GM12878 (cell line): ENCODE measurements around the gene TNRC6C. TPM values are rescaled to one million over a fixed set of nuclear protein-coding genes. Genes with fewer than 3 reads are reported as not detected.

Source experiments
- ATAC-seq: fragments of 200-7000 bp; cut with Tn5 transposase; 3 replicates; pipeline ENCODE4 v1.9.1; 2020; ENCODE audit warnings: mild to moderate bottlenecking, moderate library complexity
- BruUV-seq: library from RNA; stranded (reverse); fragments of 400-500 nt; replicated peaks from 2 replicates; lab custom pipeline; 2021; lab: Mats Ljungman, UMichigan
- CTCF ChIA-PET: fragments of 300-600 bp; sonication (Branson Sonifier 250); formaldehyde crosslinking; extraction: SDS; loops from one replicate; lab custom pipeline; 2021; ENCODE audit warnings: inconsistent platforms; lab: Yijun Ruan, JAX
- POLR2A ChIA-PET: fragments of 350-600 bp; formaldehyde crosslinking; extraction: SDS; loops from one replicate; lab custom pipeline; 2021; ENCODE audit warnings: inconsistent platforms; lab: Charles Lee
- RAD21 ChIA-PET: fragments of 300-600 bp; sonication (Branson Sonifier 250); formaldehyde crosslinking; loops from one replicate; lab custom pipeline; 2023; ENCODE audit warnings: antibody characterized with exemption; ENCODE audit not compliant: unreplicated experiment; lab: Charles Lee
- SMC1A ChIA-PET: fragments of 300-600 bp; sonication (Branson Sonifier 250); formaldehyde crosslinking; loops from one replicate; lab custom pipeline; 2023; ENCODE audit not compliant: unreplicated experiment, uncharacterized antibody; lab: Charles Lee
- DNase-seq: peaks from one replicate; pipeline ENCODE4 v3.0.0-alpha.2; 2011; ENCODE audit warnings: low read depth, low spot score
- FAIRE-seq: peaks from 3 replicates; lab custom pipeline; 2011; peaks lifted over from hg19 to GRCh38; lab: Jason Lieb, UNC
- H2AFZ ChIP-seq: 2 replicates; pipeline ENCODE4 v1.6.0; 2011; ENCODE audit warnings: low read depth, low read length, control low read depth; ENCODE audit not compliant: control insufficient read depth
- H3K27ac ChIP-seq: 2 replicates; pipeline ENCODE4 v1.5.1; 2011; ENCODE audit warnings: control low read depth; ENCODE audit not compliant: control insufficient read depth, insufficient read depth
- H3K27me3 ChIP-seq, 2 experiments: replicated peaks in 1 of 2; 2 replicates each; pipeline versions ENCODE4 v1.6.0 to v1.6.1; 2011; ENCODE audit warnings: low read length in 1 of 2; ENCODE audit not compliant: control insufficient read depth in 2 of 2, insufficient read depth in 2 of 2
- H3K36me3 ChIP-seq, 2 experiments: 2 replicates each; pipeline ENCODE4 v1.5.1; 2011; ENCODE audit warnings: low read length in 1 of 2; ENCODE audit not compliant: control insufficient read depth in 2 of 2, insufficient read depth in 2 of 2
- H3K4me1 ChIP-seq: 2 replicates; pipeline ENCODE4 v1.6.1; 2011; ENCODE audit warnings: mild to moderate bottlenecking, low read length, moderate library complexity, mixed read lengths; ENCODE audit not compliant: control insufficient read depth, insufficient read depth
- H3K4me2 ChIP-seq: 2 replicates; pipeline ENCODE4 v1.6.0; 2011; ENCODE audit warnings: control low read depth; ENCODE audit not compliant: control insufficient read depth, insufficient read depth
- H3K4me3 ChIP-seq: fragments of 200-600 bp; sonication (generic); 2 replicates; pipeline ENCODE4 v1.5.1; 2016
- H3K79me2 ChIP-seq: 2 replicates; pipeline ENCODE4 v1.6.0; 2011; ENCODE audit warnings: low read length; ENCODE audit not compliant: control insufficient read depth, insufficient read depth
- H3K9ac ChIP-seq: 2 replicates; pipeline ENCODE4 v1.8.0; 2011; ENCODE audit warnings: low read length, control low read depth, mixed read lengths; ENCODE audit not compliant: control insufficient read depth, insufficient read depth
- H3K9me3 ChIP-seq: replicated peaks from 3 replicates; pipeline ENCODE4 v1.5.1; 2011; ENCODE audit warnings: mild to moderate bottlenecking, low read length; ENCODE audit not compliant: control insufficient read depth, insufficient read depth
- H4K20me1 ChIP-seq: 2 replicates; pipeline ENCODE4 v1.6.0; 2011; ENCODE audit not compliant: control insufficient read depth, insufficient read depth
- FOXM1 ChIP-seq: IDR thresholded peaks from 2 replicates; pipeline ENCODE4 v1.6.1; 2012; ENCODE audit warnings: low read depth, mild to moderate bottlenecking, inconsistent platforms, low read length, moderate library complexity
- GATAD2B ChIP-seq: fragments of 450-650 bp; conservative IDR thresholded peaks from 2 replicates; pipeline ENCODE4 v1.6.1; 2017; ENCODE audit warnings: low read depth, mild to moderate bottlenecking, moderate library complexity
- HDGF ChIP-seq: fragments of 450-650 bp; IDR thresholded peaks from 2 replicates; pipeline ENCODE4 v1.6.1; 2016; ENCODE audit warnings: antibody characterized with exemption
- KAT2A ChIP-seq: conservative IDR thresholded peaks from 2 replicates; pipeline ENCODE4 v1.6.1; 2011; ENCODE audit warnings: low read depth, low read length; ENCODE audit not compliant: control insufficient read depth
- MTA3 ChIP-seq: IDR thresholded peaks from 2 replicates; pipeline ENCODE4 v1.6.1; 2012; ENCODE audit warnings: low read length, inconsistent platforms, borderline replicate concordance
- RELA ChIP-seq: fragments of 450-650 bp; IDR thresholded peaks from 2 replicates; pipeline ENCODE4 v1.8.0; 2014; ENCODE audit warnings: borderline replicate concordance; ENCODE audit not compliant: partially characterized antibody
- SPI1 ChIP-seq: IDR thresholded peaks from 2 replicates; pipeline ENCODE4 v1.6.1; 2011; ENCODE audit warnings: low read depth, mild to moderate bottlenecking, low read length, moderate library complexity, borderline replicate concordance; ENCODE audit not compliant: insufficient read depth
- TCF3 ChIP-seq: IDR thresholded peaks from 2 replicates; pipeline ENCODE4 v1.6.1; 2012; ENCODE audit warnings: low read depth, mild to moderate bottlenecking, low read length, borderline replicate concordance; ENCODE audit not compliant: insufficient read depth
- ZNF622 ChIP-seq: fragments of 450-650 bp; IDR thresholded peaks from 2 replicates; pipeline ENCODE4 v1.6.1; 2017; ENCODE audit warnings: mild to moderate bottlenecking, inconsistent platforms
- ZZZ3 ChIP-seq: IDR thresholded peaks from 2 replicates; pipeline ENCODE4 v1.6.1; 2011; ENCODE audit warnings: low read depth; ENCODE audit not compliant: control insufficient read depth, insufficient read length
- WGBS: methylation state at CpG from one replicate; pipeline ENCODE4 v1.1.6; 2016; ENCODE audit warnings: low lambda C conversion rate; ENCODE audit not compliant: insufficient replicate concordance, insufficient coverage; ENCODE audit errors: missing lambda C conversion rate; 5-methylcytosine and 5-hydroxymethylcytosine counted together
- in situ Hi-C: fragments of 300-500 bp; cut with MboI; formaldehyde crosslinking; loops from 9 replicates; pipeline ENCODE4 v1.14.3; 2018; ENCODE audit warnings: mixed read lengths
- intact Hi-C: fragments of 100-400 bp; cut with micrococcal nuclease; formaldehyde crosslinking; loops from one replicate; pipeline ENCODE4 v1.14.2; 2022; ENCODE audit not compliant: unreplicated experiment
- polyA plus RNA-seq, 11 experiments: library from polyadenylated mRNA; depleted of rRNA in 4 of 11; unstranded in 6 of 11; stranded (reverse) in 5 of 11; fragments of >200 nt; fragmentation: Nextera tagmentation in 4 of 11; fragmentation: Illumina TruSeq in 1 of 11; extraction: Ambion mirVana in 4 of 11; extraction: Trizol in 1 of 11; gene quantifications; 1 replicate in 1 of 11; 2 replicates in 10 of 11; pipeline versions ENCODE4 v1.2.1 to v1.2.3, GENCODE V29; 2011 to 2016; ENCODE audit warnings: inconsistent platforms in 2 of 11, missing spikeins in 2 of 11, low read depth in 1 of 11
- total RNA-seq, 4 experiments: library from RNA; depleted of rRNA in 3 of 4; stranded (reverse); fragments of >200 nt in 3 of 4; fragmentation: Illumina TruSeq in 1 of 4; extraction: Trizol in 1 of 4; gene quantifications; 2 replicates each; pipeline versions ENCODE4 v1.2.1 to v1.2.3, GENCODE V29; 2013 to 2021
- TF ChIP-seq, protein P1 (sequence below): IDR thresholded peaks from 2 replicates; pipeline ENCODE4 v1.6.1; 2012; ENCODE audit warnings: low read depth, low read length, improper control_type of control experiment
- TF ChIP-seq, protein P2 (sequence below): IDR thresholded peaks from 2 replicates; pipeline ENCODE4 v1.6.1; 2012; ENCODE audit warnings: low read length, inconsistent platforms

Gene TNRC6C
- total and polyA plus RNA-seq, 10 of the 15 experiments (the other 5 are each of a cell fraction or from before 2014, with no cell fraction given) = 0.40 to 6.1 (median 0.96) TPM

DNA sequence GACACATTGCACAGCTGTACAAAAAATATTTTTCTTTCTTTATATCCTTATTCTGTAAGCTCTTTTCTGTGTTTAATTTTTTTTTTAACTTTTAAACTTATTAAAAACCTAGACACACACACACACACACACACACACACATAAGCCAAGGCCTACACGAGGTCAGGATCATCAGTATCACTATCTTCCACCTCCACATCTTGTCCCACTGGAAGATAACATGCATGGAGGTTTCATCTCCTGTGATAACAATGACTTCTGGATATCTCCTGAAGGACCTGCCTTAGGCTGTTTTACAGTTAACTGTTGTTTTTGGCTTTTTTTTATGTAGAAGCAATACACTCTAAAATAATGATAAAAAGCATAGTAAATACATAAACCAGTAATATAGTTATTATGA lies 71.2 kb downstream of the TNRC6C start:
- Histone ChIP-seq H3K4me2 (no peak overlapping the region), H4K20me1 (no peaks in the 10 kb centered on the region), H3K9ac (no peak overlapping the region), H3K27ac (no peak overlapping the region), H3K9me3 (no peaks in the 10 kb centered on the region), H3K79me2 (no peaks in the 10 kb centered on the region), H3K4me1 (no peaks in the 10 kb centered on the region), H3K4me3 (no peak overlapping the region), H2AFZ (no peak overlapping the region), H3K27me3 (no peaks in the 10 kb centered on the region), H3K36me3 (no peaks in the 10 kb centered on the region)
- ATAC-seq = no peak
- TF ChIP-seq, protein P1, sequence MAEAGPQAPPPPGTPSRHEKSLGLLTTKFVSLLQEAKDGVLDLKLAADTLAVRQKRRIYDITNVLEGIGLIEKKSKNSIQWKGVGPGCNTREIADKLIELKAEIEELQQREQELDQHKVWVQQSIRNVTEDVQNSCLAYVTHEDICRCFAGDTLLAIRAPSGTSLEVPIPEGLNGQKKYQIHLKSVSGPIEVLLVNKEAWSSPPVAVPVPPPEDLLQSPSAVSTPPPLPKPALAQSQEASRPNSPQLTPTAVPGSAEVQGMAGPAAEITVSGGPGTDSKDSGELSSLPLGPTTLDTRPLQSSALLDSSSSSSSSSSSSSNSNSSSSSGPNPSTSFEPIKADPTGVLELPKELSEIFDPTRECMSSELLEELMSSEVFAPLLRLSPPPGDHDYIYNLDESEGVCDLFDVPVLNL = no peak
- no peak for TF ChIP-seq HDGF
- TF ChIP-seq GATAD2B = no peak
- TF ChIP-seq, protein P2, sequence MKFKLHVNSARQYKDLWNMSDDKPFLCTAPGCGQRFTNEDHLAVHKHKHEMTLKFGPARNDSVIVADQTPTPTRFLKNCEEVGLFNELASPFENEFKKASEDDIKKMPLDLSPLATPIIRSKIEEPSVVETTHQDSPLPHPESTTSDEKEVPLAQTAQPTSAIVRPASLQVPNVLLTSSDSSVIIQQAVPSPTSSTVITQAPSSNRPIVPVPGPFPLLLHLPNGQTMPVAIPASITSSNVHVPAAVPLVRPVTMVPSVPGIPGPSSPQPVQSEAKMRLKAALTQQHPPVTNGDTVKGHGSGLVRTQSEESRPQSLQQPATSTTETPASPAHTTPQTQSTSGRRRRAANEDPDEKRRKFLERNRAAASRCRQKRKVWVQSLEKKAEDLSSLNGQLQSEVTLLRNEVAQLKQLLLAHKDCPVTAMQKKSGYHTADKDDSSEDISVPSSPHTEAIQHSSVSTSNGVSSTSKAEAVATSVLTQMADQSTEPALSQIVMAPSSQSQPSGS = no peak
- TF ChIP-seq ZNF622 = no peak
- no peak for TF ChIP-seq MTA3
- TF ChIP-seq ZZZ3 = no peak
- TF ChIP-seq FOXM1 = no peak
- no peak for TF ChIP-seq RELA
- no peak for TF ChIP-seq KAT2A
- no peak for TF ChIP-seq TCF3
- no peak for TF ChIP-seq SPI1
- in situ Hi-C loops (no loop called here), intact Hi-C loops (no loop called here)
- WGBS = 0% methylated on average over 1 of the region's 1 CpG
- RAD21 ChIA-PET = no interaction called here
- BruUV-seq = no TSS peak
- CTCF ChIA-PET = interaction anchor here (1.0 to 2.7 kb wide), 5 partner anchors 8 to 55 kb away, joined by 3 to 13 read pairs (median 5); no protein-coding TSS in a partner anchor
- DNase-seq = no peak
- SMC1A ChIA-PET = interaction anchor here (0.9 to 2.0 kb wide), 3 partner anchors 9 to 40 kb away, joined by 3 to 5 read pairs (median 4); no protein-coding TSS in a partner anchor
- no peak for FAIRE-seq
- POLR2A ChIA-PET = interaction anchor here (0.6 to 0.9 kb wide), 3 partner anchors 9 to 38 kb away, joined by 3 read pairs; no protein-coding TSS in a partner anchor
